GM19035 (cell line): ENCODE results near the gene C1QC.

Experiments used
- ATAC-seq: cut with Tn5 transposase; IDR thresholded peaks from one replicate; pipeline ENCODE4 v1.9.1; 2021; ENCODE audit not compliant: unreplicated experiment

The C1QC gene

GRCh38 chr1:22643381-22643780, at the start of gene C1QC:
C1QC (plus strand) TSS chr1:22643633; CDS start chr1:22644024, 391 bp downstream.
- ATAC-seq: no peak

- no peak for ATAC-seq
These were observed 49.0 kb upstream of the C1QC start for GRCh38 chr1:22594396-22594795.

- ATAC-seq: no peak
These were observed 48.3 kb upstream of the C1QC start for GRCh38 chr1:22595108-22595507.

- no peak for ATAC-seq
These were observed 46.0 kb upstream of the C1QC start for GRCh38 chr1:22597301-22597965.

GRCh38 chr1:22597996-22598395, 45.4 kb upstream of the C1QC start:
- ATAC-seq: no peak

- no peak for ATAC-seq
These were observed 44.7 kb upstream of the C1QC start for GRCh38 chr1:22598736-22599135.

GRCh38 chr1:22600071-22600816, 43.2 kb upstream of the C1QC start:
- ATAC-seq: no peak

GRCh38 chr1:22600817-22601605, 42.4 kb upstream of the C1QC start:
- ATAC-seq: no peak

- no peak for ATAC-seq
These were observed 41.8 kb upstream of the C1QC start for GRCh38 chr1:22601610-22602009.

GRCh38 chr1:22602060-22602740, 41.2 kb upstream of the C1QC start:
- ATAC-seq: no peak

- no peak for ATAC-seq
These were observed 37.3 kb upstream of the C1QC start for GRCh38 chr1:22606161-22606560.

- no peak for ATAC-seq
These were observed 36.3 kb upstream of the C1QC start for GRCh38 chr1:22607154-22607553.

- ATAC-seq: no peak
These were observed 35.1 kb upstream of the C1QC start for GRCh38 chr1:22608361-22608760.

- no peak for ATAC-seq
These were observed 34.1 kb upstream of the C1QC start for GRCh38 chr1:22609291-22609690.

GRCh38 chr1:22611530-22611947, 31.9 kb upstream of the C1QC start:
- no peak for ATAC-seq

- ATAC-seq: no peak
These were observed 30.5 kb upstream of the C1QC start for GRCh38 chr1:22612671-22613571.

GRCh38 chr1:22613572-22613918, 29.9 kb upstream of the C1QC start:
- ATAC-seq: no peak

- no peak for ATAC-seq
These were observed 29.5 kb upstream of the C1QC start for GRCh38 chr1:22613951-22614350.

- no peak for ATAC-seq
These were observed 27.5 kb upstream of the C1QC start for GRCh38 chr1:22615886-22616285.

- ATAC-seq: no peak
These were observed 26.9 kb upstream of the C1QC start for GRCh38 chr1:22616571-22616970.
